ENCODE results near the gene DPEP1. TPM values are rescaled to one million over a fixed set of nuclear protein-coding genes. Genes with fewer than 3 reads are reported as not detected.

The DPEP1 gene
- polyA plus RNA-seq, 1 donor (not counting 4 experiments of a cell fraction or from before 2014, with no cell fraction given) = 0.13 TPM

- no peak overlapping the region for H3K4me3 ChIP-seq (ENCODE audit: control insufficient read depth in 2 of 3, extremely low read depth in 1 of 3, insufficient read depth in 2 of 3, low read depth in 1 of 3, low read length in 3 of 3)
- no peak for FAIRE-seq
- no peak for DNase-seq (ENCODE audit: low read depth, low spot score)
These were observed 55.3 kb downstream of the DPEP1 start for GRCh38 chr16:89668790-89669158.

DNA sequence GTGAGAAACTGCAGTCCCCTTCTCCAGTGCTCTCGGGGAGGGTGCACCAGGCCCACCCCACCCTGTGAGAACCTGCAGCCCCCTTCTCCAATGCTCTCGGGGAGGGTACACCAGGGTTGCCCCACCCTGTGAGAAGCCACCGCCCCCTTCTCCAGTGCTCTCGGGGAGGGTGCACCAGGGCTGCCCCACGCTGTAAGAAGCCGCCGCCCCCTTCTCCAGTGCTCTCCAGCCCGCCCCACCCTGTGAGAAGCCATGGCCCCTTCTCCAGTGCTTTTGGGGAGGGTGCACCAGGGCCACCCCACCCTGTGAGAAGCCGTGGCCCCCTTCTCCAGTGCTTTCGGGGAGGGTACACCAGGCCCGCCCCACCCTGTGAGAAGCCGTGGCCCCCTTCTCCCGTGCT, 56.3 kb downstream of the DPEP1 start:
- FAIRE-seq (no peak), DNase-seq (ENCODE audit: low read depth, low spot score) (no peak)
- dilution Hi-C loops (cut with MboI; ENCODE audit: extremely low pct_ligation_motif_present, low sequenced_read_pairs) = no loop called here
- Histone ChIP-seq H3K27ac (ENCODE audit: control insufficient read depth, insufficient read depth, low read length) (no peak overlapping the region), H4K20me1 (ENCODE audit: control insufficient read depth, extremely low read depth, insufficient read depth, low read length) (no peaks in the 10 kb centered on the region), H3K9me1 (ENCODE audit: control insufficient read depth, extremely low read depth, insufficient read depth, low read length) (no peaks in the 10 kb centered on the region), H3K36me3 (ENCODE audit: control insufficient read depth in 2 of 2, extremely low read depth in 1 of 2, insufficient read depth in 2 of 2, low read length in 2 of 2) (peaks cover 0 to 2% of the 10 kb centered on the region in 2 experiments), H3K9ac (ENCODE audit: control insufficient read depth, extremely low read depth, insufficient read depth, low read length) (no peak overlapping the region), H3K4me3 (ENCODE audit: control insufficient read depth in 2 of 3, extremely low read depth in 1 of 3, insufficient read depth in 2 of 3, low read depth in 1 of 3, low read length in 3 of 3) (no peak overlapping the region), H3K27me3 (ENCODE audit: control insufficient read depth, extremely low read depth, insufficient read depth, low read length) (no peaks in the 10 kb centered on the region), H3K4me1 (ENCODE audit: control insufficient read depth, extremely low read depth, insufficient read depth, low read length) (peaks cover 6% of the 10 kb centered on the region), H3K79me2 (ENCODE audit: control insufficient read depth, insufficient read depth, low read length) (no peaks in the 10 kb centered on the region), H3K9me3 (ENCODE audit: control insufficient read depth, low read depth, low read length) (no peaks in the 10 kb centered on the region), H3K4me2 (ENCODE audit: control insufficient read depth, extremely low read depth, insufficient read depth, low read depth, low read length) (no peak overlapping the region), H2AFZ (ENCODE audit: control insufficient read depth, low read length) (no peak overlapping the region)
- TF ChIP-seq, protein P1, sequence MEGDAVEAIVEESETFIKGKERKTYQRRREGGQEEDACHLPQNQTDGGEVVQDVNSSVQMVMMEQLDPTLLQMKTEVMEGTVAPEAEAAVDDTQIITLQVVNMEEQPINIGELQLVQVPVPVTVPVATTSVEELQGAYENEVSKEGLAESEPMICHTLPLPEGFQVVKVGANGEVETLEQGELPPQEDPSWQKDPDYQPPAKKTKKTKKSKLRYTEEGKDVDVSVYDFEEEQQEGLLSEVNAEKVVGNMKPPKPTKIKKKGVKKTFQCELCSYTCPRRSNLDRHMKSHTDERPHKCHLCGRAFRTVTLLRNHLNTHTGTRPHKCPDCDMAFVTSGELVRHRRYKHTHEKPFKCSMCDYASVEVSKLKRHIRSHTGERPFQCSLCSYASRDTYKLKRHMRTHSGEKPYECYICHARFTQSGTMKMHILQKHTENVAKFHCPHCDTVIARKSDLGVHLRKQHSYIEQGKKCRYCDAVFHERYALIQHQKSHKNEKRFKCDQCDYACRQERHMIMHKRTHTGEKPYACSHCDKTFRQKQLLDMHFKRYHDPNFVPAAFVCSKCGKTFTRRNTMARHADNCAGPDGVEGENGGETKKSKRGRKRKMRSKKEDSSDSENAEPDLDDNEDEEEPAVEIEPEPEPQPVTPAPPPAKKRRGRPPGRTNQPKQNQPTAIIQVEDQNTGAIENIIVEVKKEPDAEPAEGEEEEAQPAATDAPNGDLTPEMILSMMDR (optimal IDR thresholded peaks at IDR 0.05 in 1 of 3, IDR thresholded peaks at IDR 0.05 in 1 of 3, conservative IDR thresholded peaks at IDR 0.05 in 1 of 3; ENCODE audit: extremely low read depth in 1 of 3, insufficient read depth in 2 of 3, low read length in 3 of 3) = no peak
- TF ChIP-seq EZH2 (IDR thresholded peaks at IDR 0.05; ENCODE audit: low read length) = no peak

More at GRCh38 chr16:89668790-89669158, 55.3 kb downstream of the DPEP1 start:
- H4K20me1 ChIP-seq (ENCODE audit: control insufficient read depth, extremely low read depth, insufficient read depth, low read length) = no peaks in the 10 kb centered on the region
- dilution Hi-C loops (cut with MboI; ENCODE audit: extremely low pct_ligation_motif_present, low sequenced_read_pairs) = no loop called here
- no peak overlapping the region for H3K27ac ChIP-seq (ENCODE audit: control insufficient read depth, insufficient read depth, low read length)
- H3K27me3 ChIP-seq (ENCODE audit: control insufficient read depth, extremely low read depth, insufficient read depth, low read length) = no peaks in the 10 kb centered on the region
- H3K4me2 ChIP-seq (ENCODE audit: control insufficient read depth, extremely low read depth, insufficient read depth, low read depth, low read length) = no peak overlapping the region
- no peaks in the 10 kb centered on the region for H3K79me2 ChIP-seq (ENCODE audit: control insufficient read depth, insufficient read depth, low read length)
- H2AFZ ChIP-seq (ENCODE audit: control insufficient read depth, low read length) = no peak overlapping the region
- H3K9me1 ChIP-seq (ENCODE audit: control insufficient read depth, extremely low read depth, insufficient read depth, low read length) = no peaks in the 10 kb centered on the region
- no peak overlapping the region for H3K9ac ChIP-seq (ENCODE audit: control insufficient read depth, extremely low read depth, insufficient read depth, low read length)
- H3K9me3 ChIP-seq (ENCODE audit: control insufficient read depth, low read depth, low read length) = no peaks in the 10 kb centered on the region
- no peak for TF ChIP-seq EZH2 (IDR thresholded peaks at IDR 0.05; ENCODE audit: low read length)
- TF ChIP-seq, protein P1 (optimal IDR thresholded peaks at IDR 0.05 in 1 of 3, IDR thresholded peaks at IDR 0.05 in 1 of 3, conservative IDR thresholded peaks at IDR 0.05 in 1 of 3; ENCODE audit: extremely low read depth in 1 of 3, insufficient read depth in 2 of 3, low read length in 3 of 3) = no peak
- H3K36me3 ChIP-seq (ENCODE audit: control insufficient read depth in 2 of 2, extremely low read depth in 1 of 2, insufficient read depth in 2 of 2, low read length in 2 of 2) = peaks cover 0 to 4% of the 10 kb centered on the region in 2 experiments
- H3K4me1 ChIP-seq (ENCODE audit: control insufficient read depth, extremely low read depth, insufficient read depth, low read length) = peaks cover 6% of the 10 kb centered on the region

Data from keratinocyte (primary cell).